GM21515 (cell line): ENCODE measurements around the gene SLC6A18.
"Not testable (repeated sequence)": the region's sequence is repeated elsewhere in the genome, so short reads cannot be mapped to it uniquely, and the experiment has no call there.

Experiments used
- ATAC-seq: cut with Tn5 transposase; IDR thresholded peaks from one replicate; pipeline ENCODE4 v1.9.1; 2021; ENCODE audit not compliant: unreplicated experiment

The SLC6A18 gene

DNA sequence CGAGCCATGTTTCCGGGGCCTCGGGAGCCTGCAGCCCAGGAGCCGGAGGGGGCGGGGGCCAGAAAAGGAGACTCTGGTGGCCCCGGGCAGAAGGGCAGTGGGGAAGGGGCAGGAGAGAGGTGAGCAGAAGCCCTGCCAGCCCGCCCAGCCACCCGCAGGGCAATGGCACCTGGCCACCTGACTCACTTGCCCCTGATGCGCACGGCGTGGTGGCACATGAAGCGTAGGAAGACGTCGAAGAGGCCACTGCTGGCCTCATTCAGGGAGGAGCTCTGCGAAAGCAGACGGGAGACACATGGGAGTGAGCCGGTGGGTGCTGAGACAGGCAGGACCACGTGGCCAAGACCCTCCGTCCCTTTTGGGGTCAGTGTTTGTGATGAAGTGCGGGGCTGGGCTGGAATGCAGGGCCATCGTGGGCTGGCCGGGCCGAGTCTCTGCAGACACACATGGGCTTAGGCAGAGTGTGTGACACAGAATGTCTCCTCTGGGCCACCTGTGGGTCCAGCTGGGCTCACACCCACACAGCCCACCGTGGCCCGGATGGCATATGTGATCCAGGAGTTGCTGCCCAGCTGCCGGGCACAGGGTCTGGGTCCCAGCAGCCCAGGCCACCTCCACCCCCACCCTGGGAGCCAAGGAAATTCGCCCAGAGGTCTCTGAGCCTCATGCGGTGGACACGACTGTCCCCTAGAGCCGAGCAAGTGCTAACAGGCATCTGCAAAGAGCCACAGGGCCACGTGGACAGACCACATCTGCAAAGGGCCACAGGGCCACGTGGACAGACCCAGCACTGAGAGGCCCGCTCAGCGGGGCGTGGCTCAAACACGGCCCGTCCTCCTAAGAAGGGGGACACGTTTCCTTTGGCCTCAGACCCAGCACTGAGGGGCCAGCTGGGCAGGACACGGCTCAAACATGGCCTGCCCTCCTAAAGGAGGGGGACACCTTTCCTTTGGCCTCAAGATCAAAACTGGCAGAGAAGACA is 46.0 kb downstream of the SLC6A18 start:
- ATAC-seq = no peak

GRCh38 chr5:1272201-1272600 is 47.0 kb downstream of the SLC6A18 start:
- ATAC-seq = no peak

GRCh38 chr5:1273745-1274144 is 48.6 kb downstream of the SLC6A18 start:
- no peak for ATAC-seq

GRCh38 chr5:1274471-1274870 is 49.3 kb downstream of the SLC6A18 start:
- ATAC-seq = no peak

DNA sequence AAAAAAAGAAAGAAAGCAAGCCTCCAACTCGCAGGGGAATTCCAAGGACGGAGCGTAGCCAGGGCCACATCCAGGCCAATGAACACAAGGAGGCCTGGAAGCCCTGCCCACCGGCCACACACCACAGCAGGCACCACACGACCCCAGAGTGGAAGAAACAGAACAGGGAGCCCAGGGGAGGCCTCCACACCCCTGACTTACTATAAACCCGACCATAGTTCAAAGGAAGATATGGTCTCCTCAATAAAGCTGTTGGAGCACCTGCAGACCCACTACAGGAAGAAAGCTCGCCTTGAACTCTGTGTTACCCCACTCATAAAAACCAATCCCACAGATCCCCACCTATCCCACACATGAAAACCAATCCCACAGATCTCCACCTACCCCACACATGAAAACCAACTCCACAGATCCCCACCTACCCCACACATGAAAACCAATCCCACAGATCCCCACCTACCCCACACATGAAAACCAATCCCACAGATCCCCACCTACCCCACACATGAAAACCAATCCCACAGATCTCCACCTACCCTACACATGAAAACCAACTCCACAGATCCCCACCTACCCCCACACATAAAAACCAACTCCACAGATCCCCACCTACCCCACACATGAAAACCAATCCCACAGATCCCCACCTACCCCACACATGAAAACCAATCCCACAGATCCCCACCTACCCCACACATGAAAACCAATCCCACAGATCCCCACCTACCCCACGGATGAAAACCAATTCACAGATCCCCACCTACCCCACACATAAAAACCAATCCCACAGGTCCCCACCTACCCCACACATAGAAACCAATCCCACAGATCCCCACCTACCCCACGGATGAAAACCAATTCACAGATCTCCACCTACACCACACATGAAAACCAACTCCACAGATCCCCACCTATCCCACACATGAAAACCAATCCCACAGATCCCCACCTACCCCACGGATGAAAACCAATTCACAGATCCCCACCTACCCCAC is 50.5 kb downstream of the SLC6A18 start:
- not testable (repeated sequence) for ATAC-seq

DNA sequence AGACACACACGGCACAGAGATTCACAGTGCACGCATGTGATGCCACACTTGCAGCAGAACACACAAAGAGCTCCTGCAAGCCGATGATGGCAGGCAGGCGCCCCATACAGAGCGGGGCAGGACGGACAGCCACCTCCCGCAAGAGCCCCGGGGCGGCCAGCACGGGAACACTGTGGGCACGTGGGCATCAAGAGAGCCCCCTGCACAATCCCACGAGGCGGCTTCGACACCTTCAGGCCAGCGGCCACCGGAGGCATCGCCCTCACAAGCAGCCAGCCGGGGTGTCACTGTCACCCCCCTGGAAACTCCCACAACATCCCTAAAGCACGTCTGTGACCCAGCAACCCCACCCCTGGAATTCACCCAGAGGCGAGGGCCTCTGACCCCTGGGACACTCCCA is 51.7 kb downstream of the SLC6A18 start:
- no peak for ATAC-seq

DNA sequence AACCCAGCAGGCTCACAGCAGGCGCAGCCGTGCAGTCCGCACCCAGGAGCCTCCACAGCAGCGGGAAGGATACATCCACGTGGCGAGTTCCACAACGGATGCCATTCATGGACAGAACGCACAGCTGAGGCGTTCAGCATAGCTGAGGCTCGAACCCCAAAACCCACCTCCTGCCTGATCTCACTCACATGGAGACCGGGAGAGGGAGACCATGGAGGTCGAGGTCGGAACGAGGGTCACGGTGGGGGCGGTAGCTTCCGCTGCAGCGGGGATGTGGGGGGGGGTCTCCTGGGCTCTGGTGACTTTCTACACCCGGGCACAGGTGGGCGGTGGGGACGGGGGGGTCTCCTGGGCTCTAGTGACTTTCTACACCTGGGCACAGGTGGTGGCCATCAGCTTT is 52.1 kb downstream of the SLC6A18 start:
- ATAC-seq = no peak

GRCh38 chr5:1277781-1278180 is 52.6 kb downstream of the SLC6A18 start:
- no peak for ATAC-seq

DNA sequence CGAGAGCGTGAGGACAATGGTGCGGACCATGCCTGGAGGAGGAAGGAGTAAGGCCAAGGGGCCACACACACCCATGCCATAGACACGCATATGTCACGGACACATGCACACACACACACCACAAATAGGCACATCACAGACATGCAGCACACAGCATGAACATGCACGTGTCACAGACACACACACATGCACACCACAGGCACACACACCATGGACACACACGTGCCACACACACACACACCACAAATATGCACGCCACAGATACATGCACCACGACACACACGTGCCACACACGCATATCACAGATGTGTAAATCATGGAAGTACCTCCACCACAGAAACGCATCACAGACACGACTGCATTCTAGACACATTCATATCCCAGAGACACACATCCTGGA is 53.0 kb downstream of the SLC6A18 start:
- no peak for ATAC-seq

DNA sequence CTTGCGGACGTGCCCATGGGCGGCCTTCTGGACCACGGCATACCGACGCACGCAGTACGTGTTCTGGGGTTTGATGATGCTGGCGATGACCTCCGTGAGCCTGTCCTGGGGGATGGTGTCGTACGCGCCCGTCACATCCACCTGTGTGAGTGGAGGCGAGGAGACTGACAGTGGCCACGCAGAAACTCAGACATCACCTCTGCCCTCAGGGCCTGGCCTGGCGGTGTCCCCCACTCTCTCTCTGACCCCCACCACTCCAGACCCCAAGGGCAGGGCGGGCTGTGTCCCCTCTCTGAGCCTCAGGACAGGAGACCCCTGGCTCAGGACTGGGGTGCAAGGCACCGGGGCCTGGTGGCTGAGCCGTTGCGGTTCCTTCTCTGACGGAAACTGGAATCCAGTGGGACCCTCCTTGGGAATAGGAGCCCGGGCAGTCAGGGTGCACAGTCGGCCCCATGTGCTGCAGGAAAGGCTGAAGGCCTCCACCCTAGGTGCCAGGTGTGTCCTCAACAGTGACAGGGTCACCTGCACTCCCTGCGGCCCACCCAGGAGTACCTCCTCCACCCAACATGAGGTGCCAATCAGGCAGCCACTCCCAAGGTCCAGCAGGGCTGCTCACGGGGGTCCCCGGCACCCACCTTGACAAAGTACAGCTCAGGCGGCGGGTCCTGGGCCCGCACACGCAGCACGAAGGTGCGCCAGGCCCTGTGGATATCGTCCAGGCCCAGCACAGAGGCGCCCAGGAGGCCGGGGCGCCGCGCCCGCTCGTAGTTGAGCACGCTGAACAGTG is 53.7 kb downstream of the SLC6A18 start:
- no peak for ATAC-seq

DNA sequence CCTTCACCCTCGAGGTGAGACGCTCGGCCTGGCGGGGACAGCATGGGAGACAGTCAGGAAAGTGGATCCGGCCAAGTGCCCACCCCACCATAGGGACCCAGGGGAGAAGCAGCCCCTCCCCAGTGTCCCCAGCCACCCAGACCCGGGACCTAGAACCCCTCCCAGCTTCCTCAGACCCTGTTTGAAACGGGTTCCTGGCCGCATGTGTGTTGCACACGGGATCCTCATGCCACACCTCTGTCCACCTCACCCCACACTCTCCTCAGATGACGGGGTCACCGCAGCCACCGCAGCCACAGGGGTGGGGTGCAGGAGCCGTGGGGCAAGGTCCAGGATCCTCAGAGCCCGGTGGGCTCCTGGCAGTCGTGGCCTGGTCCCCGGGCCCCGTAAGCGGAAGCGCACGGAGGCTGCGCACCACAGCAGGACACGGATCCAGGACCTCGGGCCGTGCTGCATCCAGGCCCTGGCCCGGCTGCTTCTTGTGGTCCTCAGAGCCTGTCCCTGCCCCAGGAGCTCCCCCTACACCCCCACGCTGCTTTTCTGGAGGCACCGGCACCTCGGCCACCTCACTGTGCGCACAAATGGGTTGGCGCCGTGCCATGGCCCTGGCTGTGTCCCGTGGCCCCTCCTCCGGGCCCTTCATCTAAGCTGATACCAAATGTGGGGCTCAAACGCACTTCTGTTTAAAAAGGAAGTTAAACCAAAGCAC is 54.4 kb downstream of the SLC6A18 start:
- ATAC-seq = no peak

DNA sequence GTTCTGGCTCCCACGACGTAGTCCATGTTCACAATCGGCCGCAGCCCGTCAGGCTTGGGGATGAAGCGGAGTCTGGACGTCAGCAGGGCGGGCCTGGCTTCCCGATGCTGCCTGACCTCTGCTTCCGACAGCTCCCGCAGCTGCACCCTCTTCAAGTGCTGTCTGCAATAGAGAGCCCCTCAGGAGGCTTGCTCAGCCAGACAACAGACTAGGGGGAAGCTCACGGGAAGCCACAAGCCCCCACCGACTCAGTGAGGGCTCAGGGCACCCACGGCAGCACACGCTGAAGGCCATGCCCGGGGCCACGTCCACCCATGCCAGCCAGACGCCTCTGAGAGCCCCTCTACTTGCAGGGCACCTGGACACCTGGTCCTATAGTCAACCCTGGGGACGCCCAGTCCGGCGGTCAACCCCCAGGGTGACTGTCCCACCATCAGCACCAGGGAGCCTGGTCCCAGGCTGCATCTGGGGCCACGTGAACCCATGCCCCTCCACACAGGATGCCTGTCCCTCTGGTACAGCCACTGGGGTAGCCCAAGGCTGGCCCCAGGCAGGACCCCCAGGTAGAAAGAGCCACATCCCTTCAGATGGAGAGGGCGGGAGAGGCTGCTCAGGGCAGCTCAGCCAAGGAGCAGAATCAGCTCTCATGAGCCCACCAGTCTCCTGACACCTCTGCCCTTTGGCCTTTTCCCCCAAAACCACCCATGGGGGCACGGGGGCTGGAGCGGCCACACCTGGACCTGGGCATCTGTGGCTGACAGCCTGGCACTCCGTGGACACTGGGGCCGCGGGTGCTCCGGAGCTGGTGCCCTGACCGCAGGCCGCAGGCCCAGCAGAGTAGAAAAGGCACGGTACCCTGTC is 55.2 kb downstream of the SLC6A18 start:
- ATAC-seq = no peak

DNA sequence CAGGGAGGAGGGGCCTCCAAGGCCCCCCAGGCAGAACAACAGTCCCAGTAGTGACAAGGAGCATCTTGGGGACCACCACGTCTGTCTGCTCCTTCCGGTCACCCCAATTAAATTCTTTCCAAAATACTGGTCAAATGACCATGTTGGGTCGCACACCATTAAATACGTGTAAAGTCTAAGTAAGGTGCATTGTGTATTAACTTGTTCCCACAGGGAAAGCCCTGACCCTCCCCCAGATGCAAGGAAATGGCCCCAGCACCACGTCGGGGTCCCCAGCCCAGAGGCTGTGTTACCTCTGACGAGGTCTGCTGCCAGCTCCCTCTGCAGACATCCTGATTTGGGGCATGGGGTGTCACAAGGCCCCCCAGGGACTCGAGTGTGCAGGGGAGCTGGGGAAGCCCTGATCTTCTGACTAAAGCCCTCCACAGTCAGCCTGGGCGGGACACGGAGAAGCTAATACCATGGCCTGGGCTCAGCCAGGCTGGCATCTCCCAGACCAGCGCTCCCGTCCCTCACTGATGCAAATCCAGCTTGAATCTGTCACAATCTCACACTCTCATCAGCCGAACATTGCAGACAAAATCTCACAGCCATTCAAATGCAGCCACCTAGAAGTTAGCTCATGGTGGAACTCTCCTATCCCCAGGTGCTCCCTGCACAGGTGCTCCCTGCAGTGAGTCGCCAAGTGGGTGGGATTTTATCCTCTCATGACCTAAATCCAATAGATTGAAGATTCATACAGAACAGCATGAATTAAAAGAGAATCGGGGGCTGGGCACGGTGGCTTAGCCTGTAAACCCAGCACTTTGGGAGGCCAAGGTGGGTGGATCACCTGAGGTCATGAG is 56.1 kb downstream of the SLC6A18 start:
- no peak for ATAC-seq

DNA sequence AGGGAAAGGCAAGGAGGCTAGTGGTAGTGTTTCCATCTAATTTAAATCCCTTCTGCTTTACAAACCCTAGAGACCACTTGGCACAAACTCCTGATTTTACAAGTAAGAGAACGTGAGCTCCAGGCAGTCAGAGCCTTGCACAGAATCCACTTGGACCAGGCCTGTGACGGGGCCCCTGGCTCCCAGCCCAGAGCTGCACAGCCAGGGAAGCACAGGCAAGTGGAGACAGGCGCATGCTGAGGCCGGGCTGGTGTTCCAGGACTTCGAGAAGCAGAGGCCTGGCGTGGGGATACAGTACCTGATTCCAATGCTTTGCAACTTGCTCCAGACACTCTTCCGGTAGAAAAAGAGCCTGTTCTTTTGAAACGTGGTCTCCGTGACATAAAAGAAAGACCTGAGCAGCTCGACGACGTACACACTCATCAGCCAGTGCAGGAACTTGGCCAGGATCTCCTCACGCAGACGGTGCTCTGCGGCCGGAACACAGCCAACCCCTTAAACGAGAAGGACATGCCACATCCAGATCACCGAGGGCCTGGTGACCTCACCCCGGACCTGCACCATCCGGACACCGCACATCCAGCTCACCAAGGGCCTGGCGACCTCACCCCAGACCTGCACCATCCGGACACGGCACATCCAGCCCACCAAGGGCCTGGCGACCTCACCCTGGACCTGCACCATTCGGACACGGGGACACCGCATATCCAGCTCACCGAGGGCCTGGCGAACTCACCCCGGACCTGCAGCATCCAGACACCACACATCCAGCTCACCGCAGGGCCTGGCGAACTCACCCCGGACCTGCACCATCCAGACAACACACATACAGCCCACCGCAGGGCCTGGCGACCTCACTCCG is 57.2 kb downstream of the SLC6A18 start:
- ATAC-seq = no peak

GRCh38 chr5:1282993-1283728 is 58.0 kb downstream of the SLC6A18 start:
- not testable (repeated sequence) for ATAC-seq

GRCh38 chr5:1283729-1284041 is 58.5 kb downstream of the SLC6A18 start:
- not testable (repeated sequence) for ATAC-seq
